H1 (cell line): ENCODE measurements around the gene SPARC. TPM values are rescaled to one million over a fixed set of nuclear protein-coding genes. Genes with fewer than 3 reads are reported as not detected.

Source experiments
- KDM1A ChIP-seq: fragments of 200-600, 300-600 bp; sonication (generic); IDR thresholded peaks from 2 replicates; pipeline ENCODE4 v1.7.1; 2016; ENCODE audit warnings: mild to moderate bottlenecking, low read length, borderline replicate concordance
- NRF1 ChIP-seq: IDR thresholded peaks from 2 replicates; pipeline ENCODE4 v1.6.1; 2011; ENCODE audit warnings: mild to moderate bottlenecking, low read depth, low read length, improper control_type of control experiment
- polyA plus RNA-seq, 7 experiments: library from polyadenylated mRNA; depleted of rRNA in 3 of 7; stranded (reverse) in 5 of 7; unstranded in 2 of 7; fragments of >200 nt in 5 of 7; fragments of 200-250 nt in 2 of 7; gene quantifications; 1 replicate in 5 of 7; 2 replicates in 1 of 7; 4 replicates in 1 of 7; pipeline versions ENCODE4 v1.2.1 to v1.2.3, GENCODE V29; 2011 to 2013; ENCODE audit warnings: missing spikeins in 2 of 7, mixed read lengths in 2 of 7
- total RNA-seq: library from RNA; stranded (reverse); fragmentation: NEBNext Ultra II Directional; extraction: Animal tissue kit (Norgen Biotek cat#: 25700); gene quantifications from 2 replicates; pipeline ENCODE4 v1.2.1, GENCODE V29; 2021

Gene SPARC
- total and polyA plus RNA-seq, 2 of the 8 experiments (the other 6 are each of a cell fraction or from before 2014, with no cell fraction given) = 375 to 438 TPM

DNA sequence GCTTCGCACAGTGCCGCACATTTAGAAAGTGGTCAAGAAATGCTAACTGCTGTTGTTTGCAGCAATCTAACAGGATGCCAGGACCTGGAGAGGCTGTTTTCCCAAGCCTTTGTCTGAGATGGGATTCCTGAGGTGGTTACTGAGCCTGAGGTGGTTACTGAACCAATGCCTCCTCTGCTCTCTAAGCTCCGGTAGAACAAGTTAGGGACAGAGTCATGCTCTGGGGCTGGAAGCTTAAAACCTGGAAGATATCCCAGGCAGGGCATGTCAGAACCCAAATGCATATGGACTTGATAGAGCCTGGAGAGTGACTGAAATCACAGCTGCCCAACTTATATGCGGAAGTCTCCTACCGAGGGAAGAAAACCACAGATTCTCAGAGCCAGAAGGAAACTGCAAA is 49.0 kb downstream of the SPARC start (continued):
- TF ChIP-seq NRF1 = no peak
- TF ChIP-seq KDM1A = no peak
